ENCODE data around the gene PRM1.
A peak's percentile ranks its signal among the peaks of the same experiment; 100 is the strongest.

PRM1 gene

DNA sequence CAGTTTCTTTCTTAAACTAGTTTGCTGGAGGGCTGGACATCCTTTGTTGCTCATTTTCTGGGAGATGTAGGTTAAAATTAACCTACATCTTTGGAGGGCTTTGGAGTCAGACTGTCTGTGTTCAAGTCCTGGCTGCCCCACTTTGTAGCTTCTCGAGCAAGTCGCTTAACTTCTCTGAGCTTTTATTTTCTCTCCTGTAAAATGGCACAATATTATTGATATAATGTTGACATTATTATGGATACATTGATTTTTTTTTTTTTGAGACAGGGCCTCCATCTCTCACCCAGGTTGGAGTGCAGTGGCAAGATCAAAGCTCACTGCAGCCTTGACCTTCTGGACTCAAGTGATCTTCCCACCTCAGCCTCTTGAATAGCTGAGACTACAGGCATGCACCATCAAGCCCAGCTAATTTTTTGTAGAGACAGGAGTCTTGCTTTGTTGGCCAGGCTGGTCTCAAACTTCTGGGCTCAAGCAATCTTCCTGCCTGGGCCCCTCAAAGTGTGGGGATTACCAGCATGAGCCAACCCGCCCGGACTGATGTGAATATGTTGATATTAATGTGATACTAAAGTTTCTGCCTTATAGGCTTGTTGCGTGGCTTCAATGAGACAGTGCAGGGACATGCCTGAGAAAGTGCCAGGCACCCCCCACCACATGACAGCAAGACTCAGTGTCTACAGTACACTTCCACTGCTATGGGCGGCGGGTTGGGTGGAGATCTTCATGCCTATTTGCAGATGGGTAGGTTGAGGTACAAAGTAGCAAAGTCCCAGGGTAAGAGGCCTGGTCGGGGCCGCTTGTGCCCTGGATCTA is 32.6 kb upstream of the PRM1 start:
- H3K79me2 ChIP-seq (ENCODE audit: control insufficient read depth, low read length): no peaks in the 10 kb centered on the region
- no peak for TF ChIP-seq EZH2phosphoT487 (IDR thresholded peaks at IDR 0.05; ENCODE audit: borderline replicate concordance, low read length)
- TF ChIP-seq, protein P1, sequence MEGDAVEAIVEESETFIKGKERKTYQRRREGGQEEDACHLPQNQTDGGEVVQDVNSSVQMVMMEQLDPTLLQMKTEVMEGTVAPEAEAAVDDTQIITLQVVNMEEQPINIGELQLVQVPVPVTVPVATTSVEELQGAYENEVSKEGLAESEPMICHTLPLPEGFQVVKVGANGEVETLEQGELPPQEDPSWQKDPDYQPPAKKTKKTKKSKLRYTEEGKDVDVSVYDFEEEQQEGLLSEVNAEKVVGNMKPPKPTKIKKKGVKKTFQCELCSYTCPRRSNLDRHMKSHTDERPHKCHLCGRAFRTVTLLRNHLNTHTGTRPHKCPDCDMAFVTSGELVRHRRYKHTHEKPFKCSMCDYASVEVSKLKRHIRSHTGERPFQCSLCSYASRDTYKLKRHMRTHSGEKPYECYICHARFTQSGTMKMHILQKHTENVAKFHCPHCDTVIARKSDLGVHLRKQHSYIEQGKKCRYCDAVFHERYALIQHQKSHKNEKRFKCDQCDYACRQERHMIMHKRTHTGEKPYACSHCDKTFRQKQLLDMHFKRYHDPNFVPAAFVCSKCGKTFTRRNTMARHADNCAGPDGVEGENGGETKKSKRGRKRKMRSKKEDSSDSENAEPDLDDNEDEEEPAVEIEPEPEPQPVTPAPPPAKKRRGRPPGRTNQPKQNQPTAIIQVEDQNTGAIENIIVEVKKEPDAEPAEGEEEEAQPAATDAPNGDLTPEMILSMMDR (IDR thresholded peaks at IDR 0.05; ENCODE audit: low read depth, low read length, poor library complexity, severe bottlenecking): no peak
- peaks cover 21% of the 10 kb centered on the region for H3F3A ChIP-seq (ENCODE audit: control insufficient read depth, insufficient read depth)
- no peak overlapping the region for H3K4me3 ChIP-seq (ENCODE audit: low read length)
- H3K4me2 ChIP-seq (ENCODE audit: low read length): 0 out of 2 replicates have a peak overlapping the region, but pooled peaks have one; percentile 49
- no peaks in the 10 kb centered on the region for H4K20me1 ChIP-seq (ENCODE audit: control insufficient read depth, insufficient read depth, low read depth, low read length)
- no peak overlapping the region for H3K27ac ChIP-seq (ENCODE audit: low read depth, low read length)
- no peaks in the 10 kb centered on the region for H3K9me3 ChIP-seq (ENCODE audit: control insufficient read depth, insufficient read depth, low read length)
- peaks cover 7% of the 10 kb centered on the region; the same call in 1 of the 2 replicates for H3K27me3 ChIP-seq (ENCODE audit: control insufficient read depth, low read length)
- peaks cover 79% of the 10 kb centered on the region for H3K4me1 ChIP-seq (ENCODE audit: control insufficient read depth, low read length)
- H3K9me2 ChIP-seq (replicated peaks; ENCODE audit: control insufficient read depth, low read length): no peaks in the 10 kb centered on the region
- H3K36me3 ChIP-seq (ENCODE audit: control insufficient read depth, low read length): no peaks in the 10 kb centered on the region

DNA sequence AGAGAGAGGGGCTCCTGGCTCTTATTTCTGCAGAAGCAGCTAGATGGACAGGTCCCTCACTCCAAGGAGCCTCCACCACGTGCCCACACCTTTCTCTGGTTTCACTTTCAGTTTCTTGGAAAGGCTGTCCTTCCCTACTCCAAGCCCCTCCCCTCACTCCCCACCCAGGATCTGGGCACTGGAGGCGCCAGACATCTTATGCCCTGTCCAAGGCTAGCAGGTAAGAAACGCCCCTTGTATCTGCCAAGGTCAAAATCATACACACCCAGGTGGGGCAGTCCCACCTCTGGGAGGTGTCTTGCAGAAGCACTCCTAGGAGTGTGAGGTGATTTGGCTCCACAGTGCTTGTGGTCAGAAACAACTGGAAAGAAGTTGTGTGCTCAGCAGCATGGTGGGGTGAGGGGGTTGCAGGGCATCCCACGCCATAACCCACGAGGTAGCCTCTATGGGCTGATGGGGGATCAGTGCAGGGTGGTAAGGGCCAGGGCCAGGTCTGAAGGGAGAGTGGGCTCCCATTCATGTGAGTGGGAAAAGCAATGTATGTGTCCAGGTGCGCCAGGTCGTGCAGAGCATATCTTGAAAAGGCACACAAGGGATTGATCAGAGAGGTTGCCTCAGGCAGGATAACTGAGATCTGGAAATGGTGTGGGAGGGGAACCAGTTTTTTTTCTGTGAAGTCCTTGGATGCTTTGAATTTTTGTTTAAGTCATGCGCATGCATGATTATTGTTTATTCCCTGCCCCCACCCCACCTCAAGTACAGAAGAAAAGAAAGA is 31.8 kb upstream of the PRM1 start:
- H3F3A ChIP-seq (ENCODE audit: control insufficient read depth, insufficient read depth): peaks cover 24% of the 10 kb centered on the region
- no peaks in the 10 kb centered on the region for H3K36me3 ChIP-seq (ENCODE audit: control insufficient read depth, low read length)
- no peaks in the 10 kb centered on the region for H4K20me1 ChIP-seq (ENCODE audit: control insufficient read depth, insufficient read depth, low read depth, low read length)
- H3K9me3 ChIP-seq (ENCODE audit: control insufficient read depth, insufficient read depth, low read length): peaks cover 6% of the 10 kb centered on the region
- no peaks in the 10 kb centered on the region for H3K9me2 ChIP-seq (replicated peaks; ENCODE audit: control insufficient read depth, low read length)
- H3K4me1 ChIP-seq (ENCODE audit: control insufficient read depth, low read length): peaks cover 83% of the 10 kb centered on the region
- H3K27me3 ChIP-seq (ENCODE audit: control insufficient read depth, low read length): peaks cover 7% of the 10 kb centered on the region; the same call in 1 of the 2 replicates
- peak overlapping the region; percentile 97 for H3K27ac ChIP-seq (ENCODE audit: low read depth, low read length)
- H3K4me3 ChIP-seq (ENCODE audit: low read length): peak overlapping the region; percentile 11; the same call in 1 of the 2 replicates
- peak overlapping the region; percentile 49 for H3K4me2 ChIP-seq (ENCODE audit: low read length)
- no peaks in the 10 kb centered on the region for H3K79me2 ChIP-seq (ENCODE audit: control insufficient read depth, low read length)
- TF ChIP-seq, protein P1 (IDR thresholded peaks at IDR 0.05; ENCODE audit: low read depth, low read length, poor library complexity, severe bottlenecking): no peak
- TF ChIP-seq EZH2phosphoT487 (IDR thresholded peaks at IDR 0.05; ENCODE audit: borderline replicate concordance, low read length): no peak

DNA sequence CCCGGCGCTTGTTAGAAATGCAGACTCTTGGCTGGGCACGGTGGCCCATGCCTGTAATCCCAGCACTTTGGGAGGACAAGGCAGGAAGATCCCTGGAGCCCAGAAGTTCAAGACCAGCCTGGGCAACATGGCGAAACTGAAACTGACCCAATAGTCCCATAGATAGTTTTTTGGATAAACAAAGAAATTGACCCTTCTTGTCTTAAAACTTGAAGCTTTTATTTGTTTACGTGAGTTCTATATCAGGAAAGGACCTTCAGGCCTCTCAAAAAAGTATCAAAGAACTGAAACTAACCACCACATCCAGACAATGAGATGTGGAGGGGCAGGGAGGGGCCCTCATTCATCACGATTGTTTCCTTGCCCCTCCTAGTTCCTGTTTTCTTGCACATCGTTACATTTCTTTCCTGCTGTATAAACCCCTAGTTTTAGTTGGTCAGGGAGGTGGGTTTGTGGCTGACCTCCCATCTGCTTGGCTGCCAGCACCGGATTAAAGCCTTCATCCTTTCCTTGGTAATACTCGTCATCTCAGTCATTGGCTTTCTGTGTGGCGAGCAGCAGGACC is 29.9 kb upstream of the PRM1 start:
- H3K4me2 ChIP-seq (ENCODE audit: low read length): peak overlapping the region; percentile 83
- TF ChIP-seq, protein P1 (IDR thresholded peaks at IDR 0.05; ENCODE audit: low read depth, low read length, poor library complexity, severe bottlenecking): no peak
- peak overlapping the region; percentile 64 for H3K4me3 ChIP-seq (ENCODE audit: low read length)

More for the DNA sequence above, 29.9 kb upstream of the PRM1 start:
- Histone ChIP-seq H3K79me2 (ENCODE audit: control insufficient read depth, low read length) (no peaks in the 10 kb centered on the region), H3K9me3 (ENCODE audit: control insufficient read depth, insufficient read depth, low read length) (peaks cover 8% of the 10 kb centered on the region), H3K36me3 (ENCODE audit: control insufficient read depth, low read length) (no peaks in the 10 kb centered on the region), H4K20me1 (ENCODE audit: control insufficient read depth, insufficient read depth, low read depth, low read length) (no peaks in the 10 kb centered on the region), H3K4me1 (ENCODE audit: control insufficient read depth, low read length) (peaks cover 95% of the 10 kb centered on the region), H3F3A (ENCODE audit: control insufficient read depth, insufficient read depth) (peaks cover 24% of the 10 kb centered on the region), H3K9me2 (replicated peaks; ENCODE audit: control insufficient read depth, low read length) (no peaks in the 10 kb centered on the region), H3K27ac (ENCODE audit: low read depth, low read length) (peak overlapping the region; percentile 97), H3K27me3 (ENCODE audit: control insufficient read depth, low read length) (peaks cover 3% of the 10 kb centered on the region; the same call in 1 of the 2 replicates)

Data from DOHH2 (cell line).